ENCODE data around the gene OTX1.

OTX1 gene

DNA sequence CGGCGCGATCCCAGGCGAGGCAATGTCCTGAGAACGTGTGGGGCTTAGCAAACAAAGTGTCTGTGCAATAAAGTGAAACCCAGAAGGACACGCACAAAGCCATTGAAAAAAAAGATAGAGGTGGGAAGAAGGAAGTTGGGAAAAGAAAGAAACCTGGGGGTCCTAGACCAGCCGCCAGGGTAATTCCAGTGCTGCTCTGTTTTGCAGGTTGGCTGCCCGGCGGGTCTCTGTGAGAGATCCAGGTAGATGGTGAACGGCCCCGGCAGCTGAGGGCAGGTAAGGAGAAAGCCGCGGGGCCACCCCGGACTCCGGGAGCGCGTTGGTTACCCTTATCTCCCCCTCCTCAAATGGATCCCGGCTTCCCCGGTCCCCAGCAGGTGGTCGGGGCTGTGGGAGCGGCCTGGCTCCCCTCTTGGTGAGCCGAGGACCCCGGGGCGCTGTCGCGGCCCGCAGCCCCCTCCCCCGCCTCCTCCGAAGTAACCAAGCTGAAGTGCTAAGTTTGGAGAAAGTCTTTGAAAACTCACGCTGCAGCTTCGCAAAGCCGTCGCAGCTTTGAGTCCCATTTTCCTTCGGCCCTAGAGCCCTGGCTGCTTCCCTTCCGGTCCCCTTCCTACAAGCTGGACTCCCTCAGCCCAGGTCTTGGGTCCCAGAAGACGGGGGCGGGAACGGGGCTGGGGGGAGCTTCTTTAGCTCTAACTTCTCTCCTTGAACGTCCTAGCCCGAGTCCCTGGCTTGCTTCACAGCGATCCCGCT lies 588 bp downstream of the OTX1 start:
- TF ChIP-seq POLR2A (IDR thresholded peaks at IDR 0.05; ENCODE audit: low read depth, low read length) = no peak
- DNase-seq (ENCODE audit: insufficient read length, low spot score) (no peak), FAIRE-seq (no peak)

DNA sequence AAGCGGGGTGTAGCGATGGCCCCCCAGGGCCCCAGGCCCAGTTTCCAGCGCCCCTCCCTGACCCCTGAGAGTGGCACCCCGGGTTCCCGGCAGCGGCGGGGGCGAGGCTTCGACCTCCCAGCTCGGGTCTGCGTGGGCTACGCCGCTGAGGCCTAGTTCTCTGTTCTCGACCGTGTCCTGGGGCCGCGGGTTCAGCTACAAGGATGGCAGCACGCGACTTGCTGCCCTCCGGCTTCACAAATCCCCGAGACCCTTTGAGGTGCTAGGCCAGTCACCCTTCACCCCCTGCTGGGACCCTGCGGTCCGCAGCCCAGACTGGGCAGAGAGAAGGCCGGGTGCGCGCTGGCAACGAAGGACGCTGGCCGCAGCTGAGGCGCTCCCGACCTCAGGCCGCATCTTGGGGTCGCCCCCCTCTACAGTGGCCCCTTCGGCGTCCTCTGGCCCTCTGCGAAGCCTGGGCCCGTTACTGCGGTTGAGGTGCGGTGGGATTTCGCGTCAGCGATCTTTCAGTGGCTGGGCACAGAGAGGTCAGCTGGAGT lies 1.2 kb downstream of the OTX1 start:
- no peak for DNase-seq (ENCODE audit: insufficient read length, low spot score)
- FAIRE-seq = no peak

DNA sequence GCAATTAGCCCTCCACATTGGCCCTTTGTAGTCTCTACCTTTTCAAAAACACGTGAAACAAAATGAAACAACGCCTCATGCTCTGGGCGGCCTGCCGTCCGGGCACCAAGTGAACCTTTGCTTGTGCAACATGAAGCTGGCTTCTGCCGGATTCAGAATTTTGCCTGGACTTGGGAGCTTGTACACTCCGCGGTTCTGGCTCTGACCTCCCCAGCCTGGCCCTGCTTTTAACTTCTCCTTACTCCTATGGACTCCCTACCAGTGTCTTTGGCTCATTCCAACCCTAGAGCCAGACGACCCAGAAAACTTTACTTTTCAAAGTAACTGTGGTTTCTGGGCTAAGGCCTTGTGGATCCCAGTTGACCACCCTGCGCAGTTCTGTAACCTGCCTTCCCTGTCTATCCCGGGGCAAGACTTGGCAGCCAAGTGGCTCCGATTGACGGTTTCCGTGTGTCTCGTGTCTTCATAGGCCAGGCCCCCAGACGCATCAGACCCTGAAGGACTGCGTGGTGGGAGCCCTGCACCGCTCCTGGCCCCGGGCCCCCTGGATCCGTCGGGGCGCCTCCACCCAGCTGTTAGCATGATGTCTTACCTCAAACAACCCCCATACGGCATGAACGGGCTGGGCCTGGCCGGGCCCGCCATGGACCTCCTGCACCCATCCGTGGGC lies 1.9 kb downstream of the OTX1 start:
- no peak for TF ChIP-seq POLR2A (IDR thresholded peaks at IDR 0.05; ENCODE audit: low read depth, low read length)
- DNase-seq (ENCODE audit: insufficient read length, low spot score) (no peak), FAIRE-seq (no peak)

More for the DNA sequence above, 1.2 kb downstream of the OTX1 start:
- no peak for TF ChIP-seq POLR2A (IDR thresholded peaks at IDR 0.05; ENCODE audit: low read depth, low read length)

DNA sequence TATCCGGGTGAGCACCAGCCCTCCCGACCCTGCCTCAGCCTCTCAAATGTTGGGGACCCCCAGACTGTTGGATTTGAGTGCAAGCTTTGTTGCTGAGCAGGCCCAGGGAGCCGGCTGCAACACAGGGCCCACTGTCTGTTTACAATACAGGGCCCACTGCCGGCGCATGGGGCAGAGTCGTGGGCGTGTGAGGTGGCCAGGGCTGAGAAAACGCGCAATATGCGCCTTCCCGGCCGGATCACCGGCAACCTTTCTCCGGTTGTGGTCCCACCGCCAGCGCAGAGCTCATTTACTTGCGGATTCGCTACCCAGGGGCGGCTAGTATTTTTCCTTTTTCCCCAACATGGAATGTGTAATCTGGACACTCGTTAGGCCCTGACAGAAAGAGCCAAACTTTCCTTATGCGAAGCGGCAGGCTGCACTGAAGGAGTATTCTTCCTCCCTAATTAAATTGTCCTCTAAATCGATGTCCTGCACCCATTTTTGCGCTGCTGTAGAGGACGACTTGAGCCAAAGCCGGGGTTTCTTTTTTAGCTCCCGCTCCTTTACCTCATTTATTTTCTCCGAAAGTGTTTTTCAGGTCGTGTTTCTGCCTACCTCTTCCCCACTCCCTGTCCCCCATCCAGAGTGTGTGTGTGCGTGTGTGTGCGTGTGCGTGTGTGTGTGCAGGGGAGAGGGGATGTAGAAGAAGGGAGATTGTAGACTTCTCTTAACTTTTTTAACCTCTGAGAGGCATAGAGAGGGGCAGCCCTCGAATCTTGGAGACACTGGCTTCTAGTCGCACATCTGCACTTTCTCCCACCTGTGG lies 2.7 kb downstream of the OTX1 start:
- no peak for DNase-seq (ENCODE audit: insufficient read length, low spot score)
- FAIRE-seq = no peak
- TF ChIP-seq POLR2A (IDR thresholded peaks at IDR 0.05; ENCODE audit: low read depth, low read length) = no peak

DNA sequence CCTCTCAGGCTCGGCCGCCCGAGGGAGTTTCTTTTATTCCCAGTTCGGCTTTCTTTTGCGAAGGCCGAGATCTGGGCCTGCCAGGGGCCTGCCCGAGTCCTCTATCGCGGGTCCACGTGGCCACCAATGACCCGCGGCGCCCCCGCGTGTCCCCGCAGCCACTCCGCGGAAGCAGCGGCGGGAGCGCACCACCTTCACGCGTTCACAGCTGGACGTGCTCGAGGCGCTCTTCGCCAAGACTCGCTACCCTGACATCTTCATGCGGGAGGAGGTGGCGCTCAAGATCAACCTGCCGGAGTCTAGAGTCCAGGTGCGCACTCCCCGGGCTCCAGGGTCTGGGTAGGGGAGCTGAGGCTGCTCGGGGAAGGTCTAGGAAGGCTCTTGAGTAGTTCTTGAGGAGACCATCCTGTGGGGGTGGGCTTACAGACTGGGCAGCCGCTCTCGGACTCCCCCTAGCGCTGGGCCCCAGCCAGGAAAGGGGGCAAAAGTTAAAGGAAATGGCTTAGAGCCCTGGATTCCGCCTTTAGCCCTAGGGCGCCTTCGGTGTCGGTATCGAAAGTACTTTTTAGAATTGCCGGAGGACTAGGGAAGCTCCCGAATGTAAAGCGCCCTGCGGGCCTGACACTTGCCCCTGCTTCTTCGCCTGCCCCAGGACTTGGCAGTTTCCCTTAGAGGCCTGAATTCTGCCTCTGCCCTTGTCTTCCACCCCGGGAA lies 3.4 kb downstream of the OTX1 start:
- FAIRE-seq = no peak
- DNase-seq (ENCODE audit: insufficient read length, low spot score) = no peak

DNA sequence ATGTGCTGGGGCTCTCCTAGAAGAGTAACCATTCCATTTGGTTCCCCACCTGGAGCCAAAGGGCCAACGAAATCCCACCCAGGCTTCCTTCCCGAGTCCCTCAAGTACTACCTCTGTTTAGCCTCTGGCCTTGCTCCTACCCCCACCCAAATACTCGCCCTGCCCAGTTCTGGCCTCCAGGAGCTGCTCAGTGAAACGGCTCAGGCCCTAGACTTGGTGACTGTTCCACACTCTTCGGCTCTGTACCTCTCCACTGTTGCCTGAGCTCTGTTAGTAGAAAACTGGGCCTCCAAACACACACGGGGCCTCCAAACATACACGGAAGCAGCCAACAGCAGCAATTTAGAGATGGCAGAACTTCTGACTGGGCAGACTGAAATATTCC lies 4.2 kb downstream of the OTX1 start:
- FAIRE-seq = no peak
- no peak for TF ChIP-seq POLR2A (IDR thresholded peaks at IDR 0.05; ENCODE audit: low read depth, low read length)
- no peak for DNase-seq (ENCODE audit: insufficient read length, low spot score)

More for the DNA sequence above, 3.4 kb downstream of the OTX1 start:
- no peak for TF ChIP-seq POLR2A (IDR thresholded peaks at IDR 0.05; ENCODE audit: low read depth, low read length)

DNA sequence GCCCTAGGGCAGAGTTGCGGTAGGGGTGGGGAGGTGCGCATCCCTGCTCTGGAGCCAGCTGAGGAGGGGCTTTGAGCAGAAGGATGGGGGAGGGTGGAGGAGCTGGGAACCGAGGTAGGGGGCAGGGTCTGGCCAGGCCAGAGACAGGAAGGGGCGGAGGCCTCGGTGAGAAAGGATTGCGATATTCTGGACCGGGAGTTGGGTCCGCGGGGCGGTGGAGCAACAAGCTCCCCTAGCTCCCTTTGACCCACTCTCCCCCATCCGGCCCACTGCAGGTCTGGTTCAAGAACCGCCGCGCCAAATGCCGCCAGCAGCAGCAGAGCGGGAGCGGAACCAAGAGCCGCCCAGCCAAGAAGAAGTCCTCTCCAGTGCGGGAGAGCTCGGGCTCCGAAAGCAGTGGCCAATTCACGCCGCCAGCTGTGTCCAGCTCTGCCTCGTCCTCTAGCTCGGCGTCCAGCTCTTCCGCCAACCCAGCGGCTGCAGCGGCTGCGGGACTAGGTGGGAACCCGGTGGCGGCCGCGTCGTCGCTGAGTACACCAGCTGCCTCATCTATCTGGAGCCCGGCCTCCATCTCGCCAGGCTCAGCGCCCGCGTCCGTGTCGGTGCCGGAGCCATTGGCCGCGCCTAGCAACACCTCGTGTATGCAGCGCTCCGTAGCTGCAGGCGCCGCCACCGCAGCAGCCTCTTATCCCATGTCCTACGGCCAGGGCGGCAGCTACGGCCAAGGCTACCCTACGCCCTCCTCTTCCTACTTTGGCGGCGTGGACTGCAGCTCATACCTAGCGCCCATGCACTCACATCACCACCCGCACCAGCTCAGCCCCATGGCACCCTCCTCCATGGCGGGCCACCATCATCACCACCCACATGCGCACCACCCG lies 4.8 kb downstream of the OTX1 start:
- TF ChIP-seq POLR2A (IDR thresholded peaks at IDR 0.05; ENCODE audit: low read depth, low read length) = no peak
- no peak for DNase-seq (ENCODE audit: insufficient read length, low spot score)
- no peak for FAIRE-seq

DNA sequence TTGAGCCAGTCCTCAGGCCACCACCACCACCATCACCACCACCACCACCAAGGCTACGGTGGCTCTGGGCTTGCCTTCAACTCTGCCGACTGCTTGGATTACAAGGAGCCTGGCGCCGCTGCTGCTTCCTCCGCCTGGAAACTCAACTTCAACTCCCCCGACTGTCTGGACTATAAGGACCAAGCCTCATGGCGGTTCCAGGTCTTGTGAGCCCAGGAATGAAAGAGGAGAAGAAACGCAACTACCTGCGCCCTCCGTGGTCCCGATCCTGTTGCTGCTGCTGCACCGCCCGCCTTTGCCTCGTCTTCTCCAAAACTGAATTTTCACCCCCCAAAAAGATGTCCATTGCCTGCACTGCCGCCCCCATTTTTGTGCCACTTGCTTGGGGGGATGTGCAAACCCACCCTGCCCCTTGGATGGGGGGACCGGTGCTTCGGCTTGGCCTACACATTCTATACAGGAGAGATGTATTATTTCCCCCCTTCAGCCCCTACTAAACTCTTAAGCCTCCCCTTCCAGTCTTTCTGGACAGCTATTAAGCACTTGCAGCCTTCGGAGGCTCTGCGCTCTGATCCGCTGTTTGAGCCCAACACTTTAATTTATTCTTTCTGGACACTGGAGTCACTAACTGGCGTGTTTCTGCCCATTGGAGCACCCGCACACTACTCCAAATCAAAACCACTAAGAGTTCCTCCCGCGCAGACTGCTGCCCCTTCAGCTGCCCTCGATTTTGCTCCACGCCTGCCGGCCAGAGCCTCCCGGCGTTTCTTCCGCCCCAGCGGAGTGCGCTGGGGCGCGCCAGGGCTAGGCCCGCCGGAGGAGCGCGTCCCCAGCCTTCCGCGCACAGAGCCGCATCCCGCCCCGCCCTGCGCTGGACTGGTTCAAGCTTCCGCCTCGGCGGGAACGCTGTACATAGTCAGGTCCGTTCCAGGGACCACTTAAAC lies 5.7 kb downstream of the OTX1 start:
- FAIRE-seq = no peak
- DNase-seq (ENCODE audit: insufficient read length, low spot score) = no peak
- TF ChIP-seq POLR2A (IDR thresholded peaks at IDR 0.05; ENCODE audit: low read depth, low read length) = no peak

DNA sequence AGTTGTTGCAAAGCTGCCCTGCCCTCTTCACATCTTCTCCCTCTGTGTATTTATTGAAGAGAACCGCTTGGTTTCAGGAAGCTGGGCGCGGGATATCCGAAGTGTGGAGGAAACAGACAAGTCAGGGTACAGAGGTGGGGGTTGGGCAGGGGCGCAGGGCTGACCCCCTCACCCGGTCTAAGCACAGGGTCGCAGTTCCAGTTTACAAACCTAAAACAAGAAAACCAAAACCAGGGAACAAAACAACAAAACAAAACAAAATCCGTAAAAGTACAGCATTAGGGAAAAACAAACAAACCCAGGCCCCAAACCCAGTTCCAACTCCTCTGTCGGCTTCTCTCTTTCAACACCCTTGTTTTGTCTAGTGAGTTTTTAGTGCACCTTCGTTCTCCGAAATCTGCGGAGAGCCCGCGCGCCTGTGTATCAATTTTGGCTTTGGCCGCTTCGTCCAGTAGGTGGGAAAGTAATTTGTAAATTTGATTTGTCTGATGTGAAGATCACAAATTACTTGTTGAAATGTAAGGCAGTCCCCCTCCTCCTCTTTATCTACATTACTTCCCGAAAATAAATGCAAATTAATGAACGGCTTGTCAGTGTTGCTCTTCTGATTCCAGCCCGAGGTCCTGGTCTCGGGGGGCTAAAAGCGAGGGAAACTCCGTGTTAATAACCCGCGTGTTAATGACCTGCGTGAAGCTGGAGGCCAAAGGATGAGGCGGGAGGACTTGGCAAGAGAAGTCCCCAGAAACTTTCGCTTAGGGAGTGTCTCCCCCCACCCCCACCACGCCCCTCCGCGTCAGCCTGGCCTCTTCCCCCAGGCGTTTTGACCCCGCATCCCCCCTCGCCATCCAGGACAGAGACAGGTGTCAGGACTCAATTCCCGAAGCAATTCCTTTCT lies 6.9 kb downstream of the OTX1 start:
- DNase-seq (ENCODE audit: insufficient read length, low spot score) (no peak), FAIRE-seq (no peak)
- no peak for TF ChIP-seq POLR2A (IDR thresholded peaks at IDR 0.05; ENCODE audit: low read depth, low read length)

DNA sequence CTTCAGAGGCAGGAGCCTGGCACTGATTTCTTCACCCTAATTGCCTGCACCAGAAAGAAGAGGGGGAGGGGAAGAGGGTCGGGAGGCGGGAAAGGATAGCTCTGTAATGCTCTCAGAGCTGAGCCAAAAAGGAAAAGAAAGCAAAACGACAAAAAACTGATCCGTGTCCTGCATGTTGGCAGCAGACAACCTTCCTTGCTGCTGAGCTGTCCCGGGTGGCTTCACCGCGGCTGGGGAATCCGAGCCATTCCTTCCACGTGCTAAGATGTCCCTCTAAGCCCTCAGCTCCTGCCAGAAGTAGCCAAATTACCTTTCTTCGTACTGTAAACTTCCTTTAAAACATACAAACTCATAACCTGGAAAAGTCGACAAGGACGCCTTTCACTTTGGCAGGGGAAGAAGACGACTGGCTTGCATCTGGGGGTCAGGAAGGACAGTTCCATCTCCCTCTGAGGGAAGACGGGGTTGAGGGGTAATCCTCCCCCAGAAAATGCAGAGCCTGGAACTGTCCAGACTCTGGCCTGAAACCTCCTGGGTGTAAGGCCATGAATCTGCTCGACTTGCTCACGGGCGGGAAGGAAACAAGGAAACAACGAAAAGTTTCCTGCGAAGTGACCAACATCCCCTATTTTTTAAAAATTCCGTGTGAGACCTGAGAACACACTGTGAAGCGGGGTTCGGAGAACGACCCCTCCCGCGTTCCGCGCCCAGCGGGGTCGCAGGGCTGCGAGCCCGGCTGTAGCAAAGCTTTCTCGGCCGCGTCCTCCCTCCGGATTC lies 7.7 kb downstream of the OTX1 start:
- no peak for TF ChIP-seq POLR2A (IDR thresholded peaks at IDR 0.05; ENCODE audit: low read depth, low read length)
- no peak for DNase-seq (ENCODE audit: insufficient read length, low spot score)

More for the DNA sequence above, 7.7 kb downstream of the OTX1 start:
- no peak for FAIRE-seq
